K562 (cell line): Measurements from ENCODE around the gene EXTL1. TPM values are rescaled to one million over a fixed set of nuclear protein-coding genes. Genes with fewer than 3 reads are reported as not detected.

Experiments
- ARID3A ChIP-seq: IDR thresholded peaks from 2 replicates; pipeline ENCODE4 v1.6.1; 2012; ENCODE audit warnings: low read depth, low read length, improper control_type of control experiment, borderline replicate concordance
- ESRRB ChIP-seq: fragments of 250-450 bp; sonication (Bioruptor Pico); IDR thresholded peaks from 2 replicates; pipeline ENCODE4 v1.5.0; 2020; ENCODE audit warnings: mild to moderate bottlenecking, moderate library complexity, borderline replicate concordance
- GABPB2 ChIP-seq: fragments of 250-450 bp; sonication (Bioruptor Pico); conservative IDR thresholded peaks from 2 replicates; pipeline ENCODE4 v1.5.1; 2021; ENCODE audit warnings: mild to moderate bottlenecking
- HMG20A ChIP-seq: fragments of 450-650 bp; formaldehyde crosslinking; conservative IDR thresholded peaks from 2 replicates; pipeline ENCODE4 v1.4.0; 2020; ENCODE audit warnings: mild to moderate bottlenecking, mixed read lengths
- MBD2 ChIP-seq: sonication (generic); IDR thresholded peaks from 2 replicates; pipeline ENCODE4 v1.6.1; 2016; ENCODE audit warnings: low read depth, borderline replicate concordance
- PHB2 ChIP-seq: fragments of 450-650 bp; IDR thresholded peaks from 2 replicates; pipeline ENCODE4 v1.6.1; 2017; ENCODE audit warnings: low read depth
- PRMT5 ChIP-seq: sonication (generic); formaldehyde crosslinking; IDR thresholded peaks from 2 replicates; pipeline ENCODE4 v1.5.0; 2020; ENCODE audit warnings: missing genetic modification reagents
- SREBF2 ChIP-seq: sonication (generic); formaldehyde crosslinking; IDR thresholded peaks from 2 replicates; pipeline ENCODE4 v1.4.0; 2020; ENCODE audit warnings: mild to moderate bottlenecking, missing genetic modification reagents
- ZKSCAN3 ChIP-seq: fragments of 250-450 bp; sonication (Bioruptor Pico); IDR thresholded peaks from 2 replicates; pipeline ENCODE4 v1.4.0; 2020
- ZNF124 ChIP-seq: sonication (generic); formaldehyde crosslinking; IDR thresholded peaks from 2 replicates; pipeline ENCODE4 v1.8.1; 2022; ENCODE audit warnings: missing genetic modification reagents
- ZNF347 ChIP-seq: fragments of 450-650 bp; formaldehyde crosslinking; IDR thresholded peaks from 2 replicates; pipeline ENCODE4 v1.4.0; 2020; ENCODE audit warnings: low read depth, mild to moderate bottlenecking, moderate library complexity
- ZNF445 ChIP-seq: fragments of 250-450 bp; sonication (Bioruptor Pico); IDR thresholded peaks from 2 replicates; pipeline ENCODE4 v1.4.0; 2020; ENCODE audit warnings: low read depth, mild to moderate bottlenecking, moderate library complexity
- ZNF512 ChIP-seq: IDR thresholded peaks from 2 replicates; pipeline ENCODE4 v1.6.1; 2016; ENCODE audit warnings: missing genetic modification characterization, missing compliant biosample characterization
- ZNF707 ChIP-seq: fragments of 250-450 bp; sonication (Bioruptor Pico); conservative IDR thresholded peaks from 2 replicates; pipeline ENCODE4 v1.8.0; 2022; ENCODE audit warnings: inconsistent platforms, mild to moderate bottlenecking, moderate library complexity
- polyA plus RNA-seq, 8 experiments: library from polyadenylated mRNA; depleted of rRNA in 4 of 8; stranded (reverse) in 5 of 8; unstranded in 3 of 8; fragments of >200 nt; fragmentation: Nextera tagmentation in 2 of 8; fragmentation: Illumina TruSeq in 1 of 8; extraction: Ambion mirVana in 2 of 8; extraction: Trizol in 1 of 8; gene quantifications; 2 replicates each; pipeline versions ENCODE4 v1.2.1 to v1.2.3, GENCODE V29; 2011 to 2014; ENCODE audit warnings: inconsistent platforms in 1 of 8, missing spikeins in 1 of 8
- total RNA-seq, 7 experiments: library from RNA; depleted of rRNA in 6 of 7; stranded (reverse); fragments of >200 nt in 6 of 7; fragmentation: Illumina TruSeq in 2 of 7; extraction: Trizol in 2 of 7; gene quantifications; 2 replicates each; pipeline versions ENCODE4 v1.2.1 to v1.2.3, GENCODE V29; 2011 to 2021; ENCODE audit warnings: low replicate concordance in 1 of 7
- TF ChIP-seq, protein P1 (sequence below): fragments of 250-450 bp; sonication (Bioruptor Pico); IDR thresholded peaks from 2 replicates; pipeline ENCODE4 v1.9.0; 2021; ENCODE audit warnings: mild to moderate bottlenecking, inconsistent platforms
- TF ChIP-seq, protein P2 (sequence below), 2 experiments: fragments of 250-450 bp in 1 of 2; fragments of 450-650 bp in 1 of 2; sonication (Bioruptor Pico) in 1 of 2; IDR thresholded peaks; 2 replicates each; pipeline versions ENCODE4 v1.6.1 to v1.8.0; 2016 to 2021; ENCODE audit warnings: mild to moderate bottlenecking in 2 of 2, moderate library complexity in 2 of 2, missing compliant biosample characterization in 1 of 2, missing genetic modification characterization in 1 of 2
- TF ChIP-seq, protein P3 (sequence below): fragments of 250-450 bp; sonication (Bioruptor Pico); IDR thresholded peaks from 2 replicates; pipeline ENCODE4 v1.5.0; 2021; ENCODE audit warnings: mild to moderate bottlenecking, borderline replicate concordance

The EXTL1 gene
- total and polyA plus RNA-seq, 9 of the 15 experiments (the other 6 are each of a cell fraction or from before 2014, with no cell fraction given) = 0.04 to 0.23 (median 0.08) TPM; not detected in 3

- TF ChIP-seq ZKSCAN3 (CRISPR knock-in tag) = no peak
- TF ChIP-seq ZNF347 (CRISPR knock-in tag) = no peak
- TF ChIP-seq ZNF512 (tag) = no peak
- TF ChIP-seq HMG20A (CRISPR knock-in tag) = no peak
- no peak for TF ChIP-seq SREBF2 (CRISPR knock-in tag)
- TF ChIP-seq ESRRB (CRISPR knock-in tag) = no peak
- TF ChIP-seq ZNF445 (CRISPR knock-in tag) = no peak
- TF ChIP-seq, protein P1, sequence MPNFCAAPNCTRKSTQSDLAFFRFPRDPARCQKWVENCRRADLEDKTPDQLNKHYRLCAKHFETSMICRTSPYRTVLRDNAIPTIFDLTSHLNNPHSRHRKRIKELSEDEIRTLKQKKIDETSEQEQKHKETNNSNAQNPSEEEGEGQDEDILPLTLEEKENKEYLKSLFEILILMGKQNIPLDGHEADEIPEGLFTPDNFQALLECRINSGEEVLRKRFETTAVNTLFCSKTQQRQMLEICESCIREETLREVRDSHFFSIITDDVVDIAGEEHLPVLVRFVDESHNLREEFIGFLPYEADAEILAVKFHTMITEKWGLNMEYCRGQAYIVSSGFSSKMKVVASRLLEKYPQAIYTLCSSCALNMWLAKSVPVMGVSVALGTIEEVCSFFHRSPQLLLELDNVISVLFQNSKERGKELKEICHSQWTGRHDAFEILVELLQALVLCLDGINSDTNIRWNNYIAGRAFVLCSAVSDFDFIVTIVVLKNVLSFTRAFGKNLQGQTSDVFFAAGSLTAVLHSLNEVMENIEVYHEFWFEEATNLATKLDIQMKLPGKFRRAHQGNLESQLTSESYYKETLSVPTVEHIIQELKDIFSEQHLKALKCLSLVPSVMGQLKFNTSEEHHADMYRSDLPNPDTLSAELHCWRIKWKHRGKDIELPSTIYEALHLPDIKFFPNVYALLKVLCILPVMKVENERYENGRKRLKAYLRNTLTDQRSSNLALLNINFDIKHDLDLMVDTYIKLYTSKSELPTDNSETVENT (CRISPR knock-in tag) = no peak
- TF ChIP-seq MBD2 = peak; percentile 83
- TF ChIP-seq ZNF707 (CRISPR knock-in tag) = no peak
- TF ChIP-seq ARID3A = peak; percentile 98; the same call in 1 of the 2 replicates
- TF ChIP-seq, protein P2, sequence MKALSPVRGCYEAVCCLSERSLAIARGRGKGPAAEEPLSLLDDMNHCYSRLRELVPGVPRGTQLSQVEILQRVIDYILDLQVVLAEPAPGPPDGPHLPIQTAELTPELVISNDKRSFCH (CRISPR knock-in tag; IDR thresholded peaks at IDR 0.05) = no peak
- TF ChIP-seq, protein P2 (tag; IDR thresholded peaks at IDR 0.05) = peak; percentile 79
- TF ChIP-seq PHB2 = peak; percentile 87
- no peak for TF ChIP-seq GABPB2 (CRISPR knock-in tag)
- no peak for TF ChIP-seq PRMT5 (CRISPR knock-in tag)
- TF ChIP-seq, protein P3, sequence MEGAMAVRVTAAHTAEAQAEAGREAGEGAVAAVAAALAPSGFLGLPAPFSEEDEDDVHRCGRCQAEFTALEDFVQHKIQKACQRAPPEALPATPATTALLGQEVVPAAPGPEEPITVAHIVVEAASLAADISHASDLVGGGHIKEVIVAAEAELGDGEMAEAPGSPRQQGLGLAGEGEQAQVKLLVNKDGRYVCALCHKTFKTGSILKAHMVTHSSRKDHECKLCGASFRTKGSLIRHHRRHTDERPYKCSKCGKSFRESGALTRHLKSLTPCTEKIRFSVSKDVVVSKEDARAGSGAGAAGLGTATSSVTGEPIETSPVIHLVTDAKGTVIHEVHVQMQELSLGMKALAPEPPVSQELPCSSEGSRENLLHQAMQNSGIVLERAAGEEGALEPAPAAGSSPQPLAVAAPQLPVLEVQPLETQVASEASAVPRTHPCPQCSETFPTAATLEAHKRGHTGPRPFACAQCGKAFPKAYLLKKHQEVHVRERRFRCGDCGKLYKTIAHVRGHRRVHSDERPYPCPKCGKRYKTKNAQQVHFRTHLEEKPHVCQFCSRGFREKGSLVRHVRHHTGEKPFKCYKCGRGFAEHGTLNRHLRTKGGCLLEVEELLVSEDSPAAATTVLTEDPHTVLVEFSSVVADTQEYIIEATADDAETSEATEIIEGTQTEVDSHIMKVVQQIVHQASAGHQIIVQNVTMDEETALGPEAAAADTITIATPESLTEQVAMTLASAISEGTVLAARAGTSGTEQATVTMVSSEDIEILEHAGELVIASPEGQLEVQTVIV (CRISPR knock-in tag) = no peak
- no peak for TF ChIP-seq ZNF124 (CRISPR knock-in tag)
Measured at GRCh38 chr1:26070296-26070962, 48.9 kb downstream of the EXTL1 start (continued).
